H1 (cell line): Measurements from ENCODE around the gene ARHGAP42. TPM values are rescaled to one million over a fixed set of nuclear protein-coding genes. Genes with fewer than 3 reads are reported as not detected.

Source experiments
- CTCF ChIA-PET: fragments of 300-600 bp; sonication (Branson Sonifier 250); formaldehyde crosslinking; loops from one replicate; lab custom pipeline; 2021; ENCODE audit not compliant: partially characterized antibody; lab: Charles Lee
- POLR2A ChIA-PET: fragments of 300-600 bp; sonication (Branson Sonifier 250); formaldehyde crosslinking; loops from one replicate; lab custom pipeline; 2021; ENCODE audit warnings: inconsistent platforms; ENCODE audit not compliant: partially characterized antibody; lab: Charles Lee
- DNase-seq, 2 experiments: peaks; one replicate each; pipeline versions ENCODE4 v3.0.0 to v3.0.0-alpha.2; 2010 to 2022; ENCODE audit warnings: low spot score in 2 of 2, low read depth in 1 of 2, mixed read lengths in 1 of 2
- FAIRE-seq: peaks from 2 replicates; lab custom pipeline; 2011; peaks lifted over from hg19 to GRCh38; lab: Jason Lieb, UNC
- H2AFZ ChIP-seq: 2 replicates; pipeline ENCODE4 v1.8.1; 2012; ENCODE audit warnings: low read length, inconsistent platforms
- H2AK5ac ChIP-seq: 2 replicates; pipeline ENCODE4 v1.6.1; 2013; ENCODE audit warnings: low read depth, low read length
- H2BK120ac ChIP-seq: replicated peaks from 2 replicates; pipeline ENCODE3; 2013; ENCODE audit warnings: low read depth, low read length, inconsistent platforms
- H2BK12ac ChIP-seq: 2 replicates; pipeline ENCODE4 v1.6.1; 2013; ENCODE audit warnings: low read depth, low read length
- H2BK15ac ChIP-seq: 2 replicates; pipeline ENCODE4 v1.6.1; 2013; ENCODE audit warnings: low read length
- H2BK20ac ChIP-seq: 2 replicates; pipeline ENCODE4 v1.6.1; 2013; ENCODE audit warnings: low read length
- H2BK5ac ChIP-seq: 2 replicates; pipeline ENCODE4 v1.6.1; 2013; ENCODE audit warnings: low read depth, low read length
- H3K14ac ChIP-seq: 2 replicates; pipeline ENCODE4 v1.6.1; 2013; ENCODE audit warnings: inconsistent platforms; ENCODE audit not compliant: insufficient read length
- H3K18ac ChIP-seq: 2 replicates; pipeline ENCODE4 v1.6.1; 2013; ENCODE audit warnings: low read length; ENCODE audit errors: extremely low read depth
- H3K23ac ChIP-seq: 2 replicates; pipeline ENCODE4 v1.6.1; 2013; ENCODE audit warnings: inconsistent platforms; ENCODE audit not compliant: insufficient read length
- H3K23me2 ChIP-seq: 2 replicates; pipeline ENCODE4 v1.6.1; 2013; ENCODE audit warnings: low read depth, low read length
- H3K27ac ChIP-seq: 2 replicates; pipeline ENCODE4 v1.6.1; 2011; ENCODE audit warnings: low read depth, low read length, inconsistent platforms
- H3K27me3 ChIP-seq, 4 experiments: replicated peaks in 1 of 4; 1 replicate in 1 of 4; 2 replicates in 3 of 4; pipeline versions ENCODE4 v1.6.1 to v1.8.1; 2011 to 2013; ENCODE audit warnings: low read length in 3 of 4, mild to moderate bottlenecking in 3 of 4, inconsistent platforms in 2 of 4, mixed read lengths in 2 of 4, moderate library complexity in 1 of 4; ENCODE audit not compliant: control insufficient read depth in 3 of 4, insufficient read depth in 3 of 4; ENCODE audit errors: extremely low read depth in 1 of 4
- H3K36me3 ChIP-seq, 4 experiments: 2 replicates each; pipeline versions ENCODE4 v1.6.1 to v1.8.1; 2011 to 2013; ENCODE audit warnings: mild to moderate bottlenecking in 4 of 4, low read length in 3 of 4, moderate library complexity in 2 of 4, control low read depth in 1 of 4, inconsistent platforms in 1 of 4; ENCODE audit not compliant: insufficient read depth in 4 of 4, control insufficient read depth in 2 of 4
- H3K4ac ChIP-seq: replicated peaks from 2 replicates; pipeline ENCODE3; 2013; ENCODE audit warnings: low read length, low read depth, mixed read lengths, inconsistent platforms; ENCODE audit not compliant: insufficient read length
- H3K4me1 ChIP-seq, 4 experiments: replicated peaks in 1 of 4; 1 replicate in 1 of 4; 2 replicates in 3 of 4; pipeline versions ENCODE4 v1.6.1 to v1.8.1; 2011 to 2013; ENCODE audit warnings: low read length in 3 of 4, inconsistent platforms in 2 of 4, mixed read lengths in 1 of 4; ENCODE audit not compliant: insufficient read depth in 4 of 4, control insufficient read depth in 3 of 4
- H3K4me2 ChIP-seq, 2 experiments: 2 replicates each; pipeline versions ENCODE4 v1.6.1 to v1.8.1; 2011 to 2013; ENCODE audit warnings: low read depth in 2 of 2, low read length in 2 of 2, control low read depth in 1 of 2, inconsistent platforms in 1 of 2, mild to moderate bottlenecking in 1 of 2; ENCODE audit not compliant: insufficient read depth in 1 of 2
- H3K4me3 ChIP-seq, 4 experiments: fragments of 200-600, 300-600 bp in 1 of 4; sonication (generic), shearing (Covaris generic), sonication (Bioruptor Twin) in 1 of 4; 2 replicates each; pipeline versions ENCODE4 v1.5.1 to v1.8.1; 2011 to 2016; ENCODE audit warnings: low read length in 4 of 4, low read depth in 3 of 4, control low read depth in 2 of 4, inconsistent platforms in 2 of 4, mild to moderate bottlenecking in 2 of 4, mixed read lengths in 1 of 4, moderate library complexity in 1 of 4; ENCODE audit not compliant: insufficient read depth in 2 of 4; ENCODE audit errors: extremely low read depth in 1 of 4
- H3K56ac ChIP-seq: replicated peaks from 2 replicates; pipeline ENCODE3; 2013; ENCODE audit warnings: low read depth, mild to moderate bottlenecking, mixed read lengths, low read length, inconsistent platforms; ENCODE audit not compliant: insufficient read length
- H3K79me1 ChIP-seq: 2 replicates; pipeline ENCODE4 v1.6.1; 2013; ENCODE audit warnings: low read depth, low read length, control low read depth
- H3K79me2 ChIP-seq, 2 experiments: 2 replicates each; pipeline versions ENCODE4 v1.6.1 to v1.8.1; 2012 to 2013; ENCODE audit warnings: low read length in 2 of 2, mild to moderate bottlenecking in 2 of 2, inconsistent platforms in 1 of 2; ENCODE audit not compliant: insufficient read depth in 2 of 2, control insufficient read depth in 1 of 2
- H3K9ac ChIP-seq, 4 experiments: replicated peaks in 1 of 4; 1 replicate in 1 of 4; 2 replicates in 3 of 4; pipeline versions ENCODE4 v1.6.1 to v1.8.1; 2011 to 2013; ENCODE audit warnings: low read depth in 3 of 4, low read length in 3 of 4, control low read depth in 2 of 4, mild to moderate bottlenecking in 2 of 4, moderate library complexity in 2 of 4, inconsistent platforms in 1 of 4; ENCODE audit errors: extremely low read depth in 1 of 4
- H3K9me3 ChIP-seq, 2 experiments: 2 replicates each; pipeline versions ENCODE4 v1.6.1 to v1.8.1; 2012 to 2013; ENCODE audit warnings: mild to moderate bottlenecking in 2 of 2, moderate library complexity in 2 of 2, control low read depth in 1 of 2, inconsistent platforms in 1 of 2, low read depth in 1 of 2, low read length in 1 of 2, mixed read lengths in 1 of 2; ENCODE audit not compliant: insufficient read depth in 2 of 2
- H4K20me1 ChIP-seq, 2 experiments: replicated peaks in 1 of 2; 2 replicates each; pipeline versions ENCODE3 to v1.8.1; 2011 to 2013; ENCODE audit warnings: inconsistent platforms in 2 of 2, low read length in 2 of 2, mild to moderate bottlenecking in 1 of 2; ENCODE audit not compliant: insufficient read depth in 2 of 2, control insufficient read depth in 1 of 2
- H4K5ac ChIP-seq: 2 replicates; pipeline ENCODE4 v1.6.1; 2013; ENCODE audit warnings: low read length, low read depth, mixed read lengths, inconsistent platforms; ENCODE audit not compliant: insufficient read length
- H4K8ac ChIP-seq: 2 replicates; pipeline ENCODE4 v1.8.0; 2013; ENCODE audit warnings: mild to moderate bottlenecking, moderate library complexity, low read length, inconsistent platforms; ENCODE audit not compliant: insufficient read depth; ENCODE audit errors: extremely low read depth
- H4K91ac ChIP-seq: replicated peaks from 2 replicates; pipeline ENCODE3; 2013; ENCODE audit warnings: low read length, mixed read lengths, inconsistent platforms; ENCODE audit not compliant: insufficient read length
- CHD2 ChIP-seq: IDR thresholded peaks from 2 replicates; pipeline ENCODE4 v1.6.1; 2012; ENCODE audit warnings: low read length, improper control_type of control experiment
- EP300 ChIP-seq, 2 experiments: IDR thresholded peaks; 1 replicate in 1 of 2; 2 replicates in 1 of 2; pipeline ENCODE4 v1.6.1; 2011 to 2012; ENCODE audit warnings: low read depth in 2 of 2, low read length in 2 of 2, mild to moderate bottlenecking in 2 of 2, borderline replicate concordance in 1 of 2, inconsistent platforms in 1 of 2, moderate library complexity in 1 of 2
- KDM1A ChIP-seq: fragments of 200-600, 300-600 bp; sonication (generic); IDR thresholded peaks from 2 replicates; pipeline ENCODE4 v1.7.1; 2016; ENCODE audit warnings: mild to moderate bottlenecking, low read length, borderline replicate concordance
- NANOG ChIP-seq: IDR thresholded peaks from 2 replicates; pipeline ENCODE4 v1.6.1; 2011; ENCODE audit warnings: low read length, low read depth, mild to moderate bottlenecking, inconsistent platforms; ENCODE audit not compliant: insufficient read depth, poor library complexity, severe bottlenecking
- RNF2 ChIP-seq: fragments of 200-900, 300-1000 bp; sonication (generic); IDR thresholded peaks from 2 replicates; pipeline ENCODE4 v1.7.1; 2016; ENCODE audit warnings: borderline replicate concordance, low read depth, mild to moderate bottlenecking, antibody characterized with exemption, low read length; ENCODE audit not compliant: poor library complexity, severe bottlenecking; ENCODE audit errors: missing control alignments
- SP4 ChIP-seq: IDR thresholded peaks from 2 replicates; pipeline ENCODE4 v1.6.1; 2012; ENCODE audit warnings: low read length, inconsistent platforms
- TCF12 ChIP-seq: IDR thresholded peaks from 2 replicates; pipeline ENCODE4 v1.6.1; 2011; ENCODE audit warnings: low read depth, mild to moderate bottlenecking, low read length
- ZNF274 ChIP-seq: IDR thresholded peaks from 2 replicates; pipeline ENCODE4 v1.7.0; 2012; ENCODE audit warnings: low read length, borderline replicate concordance; ENCODE audit errors: extremely low read depth
- WGBS, 2 experiments: shearing (Covaris generic) in 1 of 2; methylation state at CpG; one replicate each; pipeline versions ENCODE4 v1.1.6 to v1.1.7; 2013 to 2015; ENCODE audit warnings: low lambda C conversion rate in 2 of 2, mixed read lengths in 2 of 2, inconsistent platforms in 1 of 2, low coverage in 1 of 2, missing lambda C conversion rate in 1 of 2; ENCODE audit not compliant: insufficient replicate concordance in 2 of 2, insufficient coverage in 1 of 2, insufficient read length in 1 of 2; ENCODE audit errors: extremely low coverage in 1 of 2, missing lambda C conversion rate in 1 of 2; 5-methylcytosine and 5-hydroxymethylcytosine counted together
- polyA plus RNA-seq, 7 experiments: library from polyadenylated mRNA; depleted of rRNA in 3 of 7; stranded (reverse) in 5 of 7; unstranded in 2 of 7; fragments of >200 nt in 5 of 7; fragments of 200-250 nt in 2 of 7; gene quantifications; 1 replicate in 5 of 7; 2 replicates in 1 of 7; 4 replicates in 1 of 7; pipeline versions ENCODE4 v1.2.1 to v1.2.3, GENCODE V29; 2011 to 2013; ENCODE audit warnings: missing spikeins in 2 of 7, mixed read lengths in 2 of 7
- total RNA-seq: library from RNA; stranded (reverse); fragmentation: NEBNext Ultra II Directional; extraction: Animal tissue kit (Norgen Biotek cat#: 25700); gene quantifications from 2 replicates; pipeline ENCODE4 v1.2.1, GENCODE V29; 2021
- TF ChIP-seq, protein P1 (sequence below): IDR thresholded peaks from 2 replicates; pipeline ENCODE4 v1.6.1; 2012; ENCODE audit warnings: inconsistent platforms

The ARHGAP42 gene
- total and polyA plus RNA-seq, 2 of the 8 experiments (the other 6 are each of a cell fraction or from before 2014, with no cell fraction given): 22.2 to 33.5 TPM

DNA sequence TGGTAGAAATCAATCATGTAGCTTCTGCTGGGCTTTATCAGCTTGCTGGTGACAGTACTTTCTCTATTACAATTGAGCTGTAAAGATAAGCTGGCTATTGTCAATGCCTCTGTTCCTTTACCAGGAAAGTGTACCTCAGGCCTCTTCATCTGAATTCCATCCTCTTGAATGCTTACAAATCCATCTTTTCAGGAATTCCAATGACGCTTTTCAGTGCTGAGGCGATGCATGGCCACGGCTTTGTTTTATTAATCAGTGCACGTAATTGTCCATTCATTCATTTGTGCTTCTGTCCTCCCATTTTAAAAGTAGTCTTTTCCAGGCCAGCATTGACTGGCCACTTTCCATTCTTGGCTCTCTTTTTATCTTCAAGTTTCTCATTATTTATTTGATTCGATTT, 240.5 kb downstream of the ARHGAP42 start:
- no peak overlapping the region for H3K4ac ChIP-seq
- H3K23ac ChIP-seq: no peak overlapping the region
- H3K9me3 ChIP-seq: no peaks in the 10 kb centered on the region
- H3K56ac ChIP-seq: no peak overlapping the region
- no peak overlapping the region for H2AFZ ChIP-seq
- H3K23me2 ChIP-seq: no peaks in the 10 kb centered on the region
- H2BK20ac ChIP-seq: no peak overlapping the region
- no peaks in the 10 kb centered on the region for H3K4me1 ChIP-seq
- H3K4me3 ChIP-seq: no peak overlapping the region
- H4K91ac ChIP-seq: no peak overlapping the region
- no peak overlapping the region for H2BK15ac ChIP-seq
- WGBS, 2 experiments: 85% methylated on average over 5 of the region's 5 CpGs; no CpG with 5 or more reads in 1 of the 2 experiments
- H3K14ac ChIP-seq: no peak overlapping the region
- H3K36me3 ChIP-seq: no peaks in the 10 kb centered on the region
- H2BK12ac ChIP-seq: no peak overlapping the region
- TF ChIP-seq EP300 (IDR thresholded peaks at IDR 0.05; ENCODE audit: borderline replicate concordance in 1 of 2, low read depth in 2 of 2, low read length in 2 of 2) (no peak), KDM1A (no peak), RNF2 (no peak), SP4 (no peak), NANOG (no peak), CHD2 (no peak), TCF12 (no peak), ZNF274 (no peak)
- TF ChIP-seq, protein P1, sequence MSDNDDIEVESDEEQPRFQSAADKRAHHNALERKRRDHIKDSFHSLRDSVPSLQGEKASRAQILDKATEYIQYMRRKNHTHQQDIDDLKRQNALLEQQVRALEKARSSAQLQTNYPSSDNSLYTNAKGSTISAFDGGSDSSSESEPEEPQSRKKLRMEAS: no peak
- H3K18ac ChIP-seq: no peak overlapping the region
- DNase-seq (no peak), FAIRE-seq (no peak)
- POLR2A ChIA-PET: interaction anchor here (1.6 kb wide), 2 partner anchors 16 to 349 kb away, joined by 3 to 5 read pairs; no protein-coding TSS in a partner anchor
- H3K79me1 ChIP-seq: no peaks in the 10 kb centered on the region
- H3K27ac ChIP-seq: no peak overlapping the region; the same call in 1 of the 2 replicates
- no peak overlapping the region for H4K8ac ChIP-seq
- no peak overlapping the region for H2BK5ac ChIP-seq
- H3K9ac ChIP-seq: no peak overlapping the region
- CTCF ChIA-PET: interaction anchor here (0.7 to 4.4 kb wide), 8 partner anchors 9 to 511 kb away, joined by 3 to 45 read pairs (median 4); partner anchors contain the start of gene ARHGAP42
- H4K5ac ChIP-seq: no peak overlapping the region
- no peaks in the 10 kb centered on the region for H3K27me3 ChIP-seq
- peaks cover 0 to 1% of the 10 kb centered on the region in 2 experiments for H4K20me1 ChIP-seq
- H2BK120ac ChIP-seq: no peak overlapping the region
- H3K79me2 ChIP-seq: no peaks in the 10 kb centered on the region
- no peak overlapping the region for H2AK5ac ChIP-seq
- no peak overlapping the region for H3K4me2 ChIP-seq
